Tibial artery (tissue), 4 donors: ENCODE results near the gene ATP2B1.

Experiments used
- DNase-seq, 2 donors: peaks; one replicate each; pipeline ENCODE4 v3.0.0-alpha.2; 2019
- H3K27ac ChIP-seq, 2 donors: fragments of 200-600 bp; sonication (generic) in 1 of 2; 1 replicate in 1 of 2; 2 replicates in 1 of 2; pipeline ENCODE4 v1.5.1; 2018 to 2019; ENCODE audit warnings: mild to moderate bottlenecking in 1 of 2
- H3K27me3 ChIP-seq, 2 donors: fragments of 200-600 bp; sonication (generic) in 1 of 2; one replicate each; pipeline versions ENCODE4 v1.5.1 to v1.6.0; 2016 to 2019
- H3K36me3 ChIP-seq, 3 donors: fragments of 200-600 bp; sonication (generic) in 2 of 3; one replicate each; pipeline ENCODE4 v1.5.1; 2016 to 2019; ENCODE audit warnings: mild to moderate bottlenecking in 2 of 3
- H3K4me1 ChIP-seq, 4 donors: fragments of 200-600 bp; sonication (generic) in 2 of 4; 1 replicate in 3 of 4; 2 replicates in 1 of 4; pipeline ENCODE4 v1.5.1; 2016 to 2019
- H3K4me3 ChIP-seq, 2 donors: fragments of 200-600 bp; sonication (generic) in 1 of 2; 1 replicate in 1 of 2; 2 replicates in 1 of 2; pipeline ENCODE4 v1.5.1; 2018 to 2019; ENCODE audit warnings: mild to moderate bottlenecking in 2 of 2
- H3K9me3 ChIP-seq, 3 donors: fragments of 200-600 bp; sonication (generic) in 1 of 3; one replicate each; pipeline ENCODE4 v1.5.1; 2016 to 2019
- intact Hi-C: fragments of 100-400 bp; cut with DNase I; formaldehyde crosslinking; loops from one replicate; pipeline ENCODE4 v1.15.0; 2023; ENCODE audit warnings: low total_unique reads
- TF ChIP-seq, protein P1 (sequence below), 2 experiments: fragments of 200-600 bp in 1 of 2; fragments of 450-650 bp in 1 of 2; IDR thresholded peaks; one replicate each; pipeline ENCODE4 v1.5.1; 2017 to 2019; ENCODE audit warnings: antibody characterized with exemption in 2 of 2, mild to moderate bottlenecking in 1 of 2, moderate library complexity in 1 of 2

ATP2B1 gene

DNA sequence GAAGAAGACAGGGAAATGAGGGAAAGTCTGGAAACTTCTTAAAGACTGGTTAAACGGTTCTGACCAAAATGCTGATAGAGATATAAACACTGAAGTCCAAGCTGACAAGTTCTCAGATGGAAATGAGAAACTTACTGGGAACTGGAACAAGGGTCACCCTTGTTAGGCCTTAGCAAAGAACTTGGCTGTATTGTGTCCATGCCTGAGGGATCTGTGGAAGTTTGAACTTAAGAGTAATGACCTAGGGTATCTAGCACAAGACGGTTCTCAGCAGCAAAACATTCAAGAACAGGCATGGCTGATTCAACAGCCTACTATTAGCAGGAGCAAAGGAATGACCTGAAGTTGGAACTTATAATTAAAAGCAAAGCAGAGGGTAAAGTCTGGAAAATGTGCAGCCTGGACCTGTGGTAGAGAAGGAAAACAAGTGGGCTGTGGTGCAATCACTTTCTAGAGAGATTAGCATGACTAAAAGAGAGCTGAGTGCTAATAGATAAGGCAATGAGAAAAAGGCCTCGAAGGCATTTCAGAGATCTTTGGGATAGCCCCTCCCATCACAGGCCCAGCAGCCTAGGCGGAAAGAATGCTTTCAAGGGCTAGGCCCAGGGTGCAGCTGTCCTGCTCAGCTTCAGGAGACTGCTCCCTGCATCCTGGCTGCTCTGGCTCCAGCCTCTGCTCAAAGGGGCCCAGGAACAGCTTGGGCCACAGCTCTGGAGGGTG lies 60.3 kb downstream of the ATP2B1 start:
- intact Hi-C loops = no loop called here
- TF ChIP-seq, protein P1, sequence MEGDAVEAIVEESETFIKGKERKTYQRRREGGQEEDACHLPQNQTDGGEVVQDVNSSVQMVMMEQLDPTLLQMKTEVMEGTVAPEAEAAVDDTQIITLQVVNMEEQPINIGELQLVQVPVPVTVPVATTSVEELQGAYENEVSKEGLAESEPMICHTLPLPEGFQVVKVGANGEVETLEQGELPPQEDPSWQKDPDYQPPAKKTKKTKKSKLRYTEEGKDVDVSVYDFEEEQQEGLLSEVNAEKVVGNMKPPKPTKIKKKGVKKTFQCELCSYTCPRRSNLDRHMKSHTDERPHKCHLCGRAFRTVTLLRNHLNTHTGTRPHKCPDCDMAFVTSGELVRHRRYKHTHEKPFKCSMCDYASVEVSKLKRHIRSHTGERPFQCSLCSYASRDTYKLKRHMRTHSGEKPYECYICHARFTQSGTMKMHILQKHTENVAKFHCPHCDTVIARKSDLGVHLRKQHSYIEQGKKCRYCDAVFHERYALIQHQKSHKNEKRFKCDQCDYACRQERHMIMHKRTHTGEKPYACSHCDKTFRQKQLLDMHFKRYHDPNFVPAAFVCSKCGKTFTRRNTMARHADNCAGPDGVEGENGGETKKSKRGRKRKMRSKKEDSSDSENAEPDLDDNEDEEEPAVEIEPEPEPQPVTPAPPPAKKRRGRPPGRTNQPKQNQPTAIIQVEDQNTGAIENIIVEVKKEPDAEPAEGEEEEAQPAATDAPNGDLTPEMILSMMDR (IDR thresholded peaks at IDR 0.05) = no peak
- Histone ChIP-seq H3K9me3 (no peaks in the 10 kb centered on the region), H3K4me1 (no peaks in the 10 kb centered on the region), H3K27me3 (no peaks in the 10 kb centered on the region), H3K27ac (no peak overlapping the region), H3K36me3 (peaks cover 0 to 9% (median 0%) of the 10 kb centered on the region in 3 donors), H3K4me3 (no peak overlapping the region)
- DNase-seq = no peak

DNA sequence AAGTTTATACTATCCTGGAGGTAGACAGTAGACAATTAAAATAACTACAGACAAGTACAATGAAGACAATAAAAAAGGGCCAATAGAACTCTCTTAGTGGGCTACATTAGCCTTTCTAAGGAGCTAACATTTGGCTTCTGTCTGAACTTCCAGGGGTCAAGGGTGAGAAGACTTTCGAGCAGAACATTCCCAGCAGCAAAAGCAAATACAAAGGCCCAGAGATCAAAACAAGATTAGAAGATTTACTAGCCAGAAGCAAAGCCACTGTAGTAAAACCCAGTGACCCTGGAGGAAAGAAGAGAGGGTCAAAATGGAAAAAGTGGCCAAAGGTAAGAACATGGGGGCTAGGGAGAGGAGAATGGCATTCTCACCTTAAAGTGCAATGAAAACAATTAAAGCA lies 63.2 kb downstream of the ATP2B1 start:
- no peak overlapping the region for H3K27ac ChIP-seq

DNA sequence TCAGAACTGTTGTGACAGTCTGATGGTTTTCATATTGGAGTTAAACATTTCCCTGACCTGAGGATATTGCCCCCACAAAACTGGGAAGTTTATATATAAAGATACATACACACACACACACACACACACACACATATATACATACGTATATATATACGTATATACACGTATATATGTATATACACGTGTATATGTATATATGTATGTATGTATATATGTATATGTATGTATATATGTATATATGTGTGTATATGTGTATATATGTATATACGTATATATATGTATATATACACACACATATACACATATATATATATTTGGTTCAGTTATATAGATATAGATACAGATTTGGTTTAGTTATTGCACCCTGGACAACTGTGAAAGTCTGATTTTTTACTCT lies 65.7 kb downstream of the ATP2B1 start:
- Histone ChIP-seq H3K36me3 (peaks cover 0 to 5% (median 0%) of the 10 kb centered on the region in 3 donors), H3K27ac (no peak overlapping the region), H3K27me3 (no peaks in the 10 kb centered on the region), H3K9me3 (no peaks in the 10 kb centered on the region), H3K4me1 (no peaks in the 10 kb centered on the region), H3K4me3 (no peak overlapping the region)
- DNase-seq = no peak
- TF ChIP-seq, protein P1 (IDR thresholded peaks at IDR 0.05) = no peak
- intact Hi-C loops = no loop called here

More for the DNA sequence above, 63.2 kb downstream of the ATP2B1 start:
- intact Hi-C loops = no loop called here
- no peaks in the 10 kb centered on the region for H3K4me1 ChIP-seq
- DNase-seq = no peak
- no peaks in the 10 kb centered on the region for H3K27me3 ChIP-seq
- H3K9me3 ChIP-seq = no peaks in the 10 kb centered on the region
- H3K4me3 ChIP-seq = no peak overlapping the region
- TF ChIP-seq, protein P1 (IDR thresholded peaks at IDR 0.05) = no peak
- H3K36me3 ChIP-seq = peaks cover 0 to 9% (median 5%) of the 10 kb centered on the region in 3 donors

DNA sequence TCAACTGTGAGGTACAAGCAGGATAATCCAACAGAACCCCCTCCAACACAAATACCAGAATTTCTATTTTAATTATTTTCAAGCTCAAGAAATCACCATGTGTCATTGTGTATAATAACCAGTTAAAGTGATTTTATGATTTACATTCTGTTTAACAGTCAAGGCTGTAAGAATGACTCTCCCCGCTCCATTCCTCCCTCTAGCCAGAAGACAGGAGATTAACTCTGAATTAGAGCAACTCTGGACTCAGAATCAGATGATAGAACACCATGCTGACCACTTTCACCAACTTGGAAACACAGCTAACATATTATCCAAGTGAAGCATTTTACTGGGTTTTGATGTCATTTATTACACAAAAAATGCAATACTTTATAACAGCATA lies 71.9 kb downstream of the ATP2B1 start:
- peaks cover 0 to 9% (median 5%) of the 10 kb centered on the region in 3 donors for H3K36me3 ChIP-seq
- intact Hi-C loops = no loop called here
- H3K27ac ChIP-seq = no peak overlapping the region
- DNase-seq = no peak
- no peaks in the 10 kb centered on the region for H3K27me3 ChIP-seq
- H3K9me3 ChIP-seq = no peaks in the 10 kb centered on the region
- H3K4me1 ChIP-seq = peaks cover 0 to 28% (median 2%) of the 10 kb centered on the region in 4 donors
- no peak overlapping the region for H3K4me3 ChIP-seq
- TF ChIP-seq, protein P1 (IDR thresholded peaks at IDR 0.05) = no peak

DNA sequence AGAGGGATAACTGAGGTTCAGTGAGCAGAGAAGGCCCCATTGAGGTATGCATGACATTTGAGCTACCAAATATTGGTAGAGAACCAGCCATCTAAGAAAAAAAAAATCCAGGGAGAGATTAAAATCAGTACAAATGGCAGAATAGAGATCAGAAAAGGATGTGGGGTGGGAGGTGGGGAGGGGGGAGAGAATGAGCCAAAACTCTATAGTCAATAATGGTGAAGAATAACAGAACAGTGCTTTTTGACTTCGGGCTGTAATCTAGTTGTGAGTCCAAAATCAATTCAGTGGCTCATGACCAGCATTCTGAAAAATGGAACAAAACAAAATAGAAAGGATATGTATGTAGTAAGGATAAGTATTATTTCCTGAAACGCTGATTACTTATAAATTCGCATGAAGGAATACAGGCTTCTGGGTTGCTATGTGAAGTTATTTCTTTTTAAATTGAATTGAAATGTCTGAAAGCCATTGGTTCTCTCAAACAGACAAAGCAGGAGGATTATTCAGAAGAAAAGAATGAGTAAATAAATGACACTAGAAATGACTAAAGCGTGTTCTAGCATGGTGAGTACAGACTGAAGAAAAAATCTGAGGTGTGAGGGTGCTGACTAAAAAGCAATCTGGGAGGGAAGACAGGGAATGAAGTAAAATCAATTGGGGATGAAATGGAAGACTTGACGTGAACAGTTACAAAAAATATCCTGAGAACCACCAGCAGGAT lies 72.4 kb downstream of the ATP2B1 start:
- DNase-seq = no peak
- peaks cover 0 to 28% (median 2%) of the 10 kb centered on the region in 4 donors for H3K4me1 ChIP-seq
- H3K27ac ChIP-seq = no peak overlapping the region
- no peak overlapping the region for H3K4me3 ChIP-seq
- H3K36me3 ChIP-seq = peaks cover 0 to 9% (median 5%) of the 10 kb centered on the region in 3 donors
- intact Hi-C loops = no loop called here
- TF ChIP-seq, protein P1 (IDR thresholded peaks at IDR 0.05) = no peak
- no peaks in the 10 kb centered on the region for H3K9me3 ChIP-seq
- H3K27me3 ChIP-seq = no peaks in the 10 kb centered on the region
